ENCODE measurements around the gene MSLN.

Gene MSLN

GRCh38 chr16:728131-728889 lies 32.2 kb upstream of the MSLN start:
- Histone ChIP-seq H3K18ac (ENCODE audit: low read length) (peak overlapping the region; percentile 64), H3K14ac (ENCODE audit: low read length) (peak overlapping the region; percentile 45), H3K27ac (ENCODE audit: low read depth, low read length) (no peak overlapping the region), H2BK5ac (ENCODE audit: low read depth, low read length, poor library complexity) (no peak overlapping the region), H3K4me1 (ENCODE audit: control insufficient read depth in 1 of 2, insufficient read depth in 2 of 2, low read length in 2 of 2) (peaks cover 10 to 13% of the 10 kb centered on the region in 2 experiments), H3K79me2 (ENCODE audit: control insufficient read depth, insufficient read depth, low read length, poor library complexity) (no peaks in the 10 kb centered on the region), H3K9me3 (ENCODE audit: insufficient read depth, low read depth, low read length) (peaks cover 1% of the 10 kb centered on the region), H3K4ac (ENCODE audit: low read depth, low read length) (peak overlapping the region; percentile 16), H2AK5ac (ENCODE audit: low read length) (peak overlapping the region; percentile 14), H3K79me1 (ENCODE audit: low read length) (peaks cover 3% of the 10 kb centered on the region), H3K4me2 (ENCODE audit: low read length) (peak overlapping the region; percentile 68), H4K91ac (ENCODE audit: low read depth, low read length) (peak overlapping the region; percentile 53), H2BK120ac (ENCODE audit: insufficient read depth, low read length, poor library complexity) (no peak overlapping the region), H2AFZ (ENCODE audit: insufficient read depth, low read length, poor library complexity) (peak overlapping the region; percentile 56), H3K36me3 (ENCODE audit: control insufficient read depth in 1 of 2, insufficient read depth in 2 of 2, low read length in 2 of 2) (peaks cover 11 to 20% of the 10 kb centered on the region in 2 experiments), H4K12ac (ENCODE audit: low read depth, low read length) (peak overlapping the region; percentile 72), H3K9ac (ENCODE audit: low read length) (no peak overlapping the region), H3K27me3 (ENCODE audit: insufficient read depth, low read length) (peaks cover 7% of the 10 kb centered on the region), H4K8ac (ENCODE audit: low read depth, low read length) (peak overlapping the region; percentile 83), H3K23ac (ENCODE audit: low read length) (no peak overlapping the region), H3K4me3 (ENCODE audit: low read depth, low read length) (peak overlapping the region; percentile 51), H2BK12ac (ENCODE audit: low read length) (no peak overlapping the region)
- WGBS (ENCODE audit: extremely low coverage, insufficient coverage, insufficient read length), result no CpG with 5 or more reads among the region's 80 CpGs
- DNase-seq, result peak; percentile 70 to 75

- Histone ChIP-seq H3K9me3 (ENCODE audit: insufficient read depth, low read depth, low read length) (peaks cover 1% of the 10 kb centered on the region), H3K18ac (ENCODE audit: low read length) (no peak overlapping the region), H4K8ac (ENCODE audit: low read depth, low read length) (no peak overlapping the region), H2BK5ac (ENCODE audit: low read depth, low read length, poor library complexity) (no peak overlapping the region), H2BK120ac (ENCODE audit: insufficient read depth, low read length, poor library complexity) (no peak overlapping the region), H3K9ac (ENCODE audit: low read length) (no peak overlapping the region), H4K91ac (ENCODE audit: low read depth, low read length) (no peak overlapping the region), H3K36me3 (ENCODE audit: control insufficient read depth in 1 of 2, insufficient read depth in 2 of 2, low read length in 2 of 2) (peaks cover 19 to 28% of the 10 kb centered on the region in 2 experiments), H3K79me2 (ENCODE audit: control insufficient read depth, insufficient read depth, low read length, poor library complexity) (no peaks in the 10 kb centered on the region), H4K12ac (ENCODE audit: low read depth, low read length) (no peak overlapping the region), H2AK5ac (ENCODE audit: low read length) (no peak overlapping the region), H3K79me1 (ENCODE audit: low read length) (peaks cover 3% of the 10 kb centered on the region), H3K23ac (ENCODE audit: low read length) (no peak overlapping the region), H3K27me3 (ENCODE audit: insufficient read depth, low read length) (peaks cover 7% of the 10 kb centered on the region), H2AFZ (ENCODE audit: insufficient read depth, low read length, poor library complexity) (no peak overlapping the region), H3K27ac (ENCODE audit: low read depth, low read length) (no peak overlapping the region), H3K4me3 (ENCODE audit: low read depth, low read length) (no peak overlapping the region), H3K14ac (ENCODE audit: low read length) (no peak overlapping the region), H2BK12ac (ENCODE audit: low read length) (no peak overlapping the region), H3K4me2 (ENCODE audit: low read length) (peak overlapping the region; percentile 68), H3K4me1 (ENCODE audit: control insufficient read depth in 1 of 2, insufficient read depth in 2 of 2, low read length in 2 of 2) (peaks cover 10 to 13% of the 10 kb centered on the region in 2 experiments), H3K4ac (ENCODE audit: low read depth, low read length) (no peak overlapping the region)
- no peak for DNase-seq
- WGBS (ENCODE audit: extremely low coverage, insufficient coverage, insufficient read length), result no CpG with 5 or more reads among the region's 55 CpGs
These were observed 31.4 kb upstream of the MSLN start for GRCh38 chr16:728890-729744.

- Histone ChIP-seq H4K91ac (ENCODE audit: low read depth, low read length) (no peak overlapping the region), H2BK12ac (ENCODE audit: low read length) (no peak overlapping the region), H3K27me3 (ENCODE audit: insufficient read depth, low read length) (peaks cover 7% of the 10 kb centered on the region), H4K12ac (ENCODE audit: low read depth, low read length) (no peak overlapping the region), H2AK5ac (ENCODE audit: low read length) (no peak overlapping the region), H3K9ac (ENCODE audit: low read length) (no peak overlapping the region), H3K23ac (ENCODE audit: low read length) (no peak overlapping the region), H3K4ac (ENCODE audit: low read depth, low read length) (no peak overlapping the region), H3K79me2 (ENCODE audit: control insufficient read depth, insufficient read depth, low read length, poor library complexity) (no peaks in the 10 kb centered on the region), H2BK5ac (ENCODE audit: low read depth, low read length, poor library complexity) (no peak overlapping the region), H3K14ac (ENCODE audit: low read length) (no peak overlapping the region), H4K8ac (ENCODE audit: low read depth, low read length) (no peak overlapping the region), H3K4me3 (ENCODE audit: low read depth, low read length) (no peak overlapping the region), H3K18ac (ENCODE audit: low read length) (no peak overlapping the region), H2BK120ac (ENCODE audit: insufficient read depth, low read length, poor library complexity) (no peak overlapping the region), H3K4me1 (ENCODE audit: control insufficient read depth in 1 of 2, insufficient read depth in 2 of 2, low read length in 2 of 2) (peaks cover 10 to 13% of the 10 kb centered on the region in 2 experiments), H3K27ac (ENCODE audit: low read depth, low read length) (no peak overlapping the region), H3K36me3 (ENCODE audit: control insufficient read depth in 1 of 2, insufficient read depth in 2 of 2, low read length in 2 of 2) (peaks cover 28 to 37% of the 10 kb centered on the region in 2 experiments), H3K79me1 (ENCODE audit: low read length) (peaks cover 3% of the 10 kb centered on the region), H3K4me2 (ENCODE audit: low read length) (no peak overlapping the region), H2AFZ (ENCODE audit: insufficient read depth, low read length, poor library complexity) (no peak overlapping the region), H3K9me3 (ENCODE audit: insufficient read depth, low read depth, low read length) (peaks cover 1% of the 10 kb centered on the region)
- no peak for DNase-seq
- WGBS (ENCODE audit: extremely low coverage, insufficient coverage, insufficient read length), result no CpG with 5 or more reads among the region's 37 CpGs
These were observed 30.5 kb upstream of the MSLN start for GRCh38 chr16:729768-730665.

Measured in trophoblast cell (in vitro differentiated cells and primary cell).